Thyroid gland (tissue), 4 donors: ENCODE data around the gene ZBTB44. TPM values are rescaled to one million over a fixed set of nuclear protein-coding genes. Genes with fewer than 3 reads are reported as not detected.
"Not testable (repeated sequence)": the region's sequence is repeated elsewhere in the genome, so short reads cannot be mapped to it uniquely, and the experiment has no call there.

Source experiments
- DNase-seq, 2 donors: peaks; one replicate each; pipeline ENCODE4 v3.0.0-alpha.2; 2019
- H3K27ac ChIP-seq, 3 donors: fragments of 200-600 bp; sonication (generic); 1 replicate in 2 of 3; 2 replicates in 1 of 3; pipeline ENCODE4 v1.5.1; 2016 to 2019; ENCODE audit warnings: mild to moderate bottlenecking in 1 of 3, moderate library complexity in 1 of 3
- H3K27me3 ChIP-seq: fragments of 200-600 bp; sonication (generic); one replicate; pipeline ENCODE4 v1.5.1; 2019
- H3K36me3 ChIP-seq, 2 donors: fragments of 200-600 bp; sonication (generic); one replicate each; pipeline ENCODE4 v1.5.1; 2016 to 2019
- H3K4me1 ChIP-seq, 2 donors: fragments of 200-600 bp; sonication (generic); one replicate each; pipeline ENCODE4 v1.5.1; 2017 to 2019
- H3K4me3 ChIP-seq, 3 donors: fragments of 200-600 bp; sonication (generic); replicated peaks in 1 of 3; 1 replicate in 2 of 3; 2 replicates in 1 of 3; pipeline ENCODE4 v1.5.1; 2016; ENCODE audit warnings: mild to moderate bottlenecking in 1 of 3
- H3K9me3 ChIP-seq: fragments of 200-600 bp; sonication (generic); one replicate; pipeline ENCODE4 v1.5.1; 2017
- POLR2A ChIP-seq, 2 donors: fragments of 450-650 bp; IDR thresholded peaks; one replicate each; pipeline ENCODE4 v1.6.1; 2017; ENCODE audit warnings: antibody characterized with exemption in 2 of 2, mild to moderate bottlenecking in 2 of 2, moderate library complexity in 1 of 2
- WGBS, 2 donors: methylation state at CpG; one replicate each; pipeline ENCODE4 v1.1.5; 2017; 5-methylcytosine and 5-hydroxymethylcytosine counted together
- intact Hi-C: fragments of 100-400 bp; cut with DNase I; formaldehyde crosslinking; loops from one replicate; pipeline ENCODE4 v1.15.1; 2023
- total RNA-seq, 4 donors: library from RNA; depleted of rRNA; stranded (reverse); fragments of >200 nt; gene quantifications; one replicate each; pipeline ENCODE4 v1.2.3, GENCODE V29; 2016
- TF ChIP-seq, protein P1 (sequence below), 6 experiments: fragments of 200-600 bp in 3 of 6; fragments of 450-650 bp in 3 of 6; sonication (generic) in 3 of 6; IDR thresholded peaks; one replicate each; pipeline ENCODE4 v1.5.1; 2016 to 2019; ENCODE audit warnings: antibody characterized with exemption in 6 of 6, mild to moderate bottlenecking in 2 of 6, inconsistent platforms in 1 of 6, moderate library complexity in 1 of 6

ZBTB44 gene
- total RNA-seq, 4 donors from 2014 or later: 57.9 to 85.9 (median 58.8) TPM

- intact Hi-C loops: no loop called here
- Histone ChIP-seq H3K4me1 (no peaks in the 10 kb centered on the region), H3K27ac (no peak overlapping the region), H3K27me3 (no peaks in the 10 kb centered on the region), H3K9me3 (no peaks in the 10 kb centered on the region), H3K36me3 (no peaks in the 10 kb centered on the region), H3K4me3 (no peak overlapping the region)
- WGBS, 2 donors: 76 to 86% methylated on average over 5 of the region's 5 CpGs
- no peak for DNase-seq
- TF ChIP-seq, protein P1, sequence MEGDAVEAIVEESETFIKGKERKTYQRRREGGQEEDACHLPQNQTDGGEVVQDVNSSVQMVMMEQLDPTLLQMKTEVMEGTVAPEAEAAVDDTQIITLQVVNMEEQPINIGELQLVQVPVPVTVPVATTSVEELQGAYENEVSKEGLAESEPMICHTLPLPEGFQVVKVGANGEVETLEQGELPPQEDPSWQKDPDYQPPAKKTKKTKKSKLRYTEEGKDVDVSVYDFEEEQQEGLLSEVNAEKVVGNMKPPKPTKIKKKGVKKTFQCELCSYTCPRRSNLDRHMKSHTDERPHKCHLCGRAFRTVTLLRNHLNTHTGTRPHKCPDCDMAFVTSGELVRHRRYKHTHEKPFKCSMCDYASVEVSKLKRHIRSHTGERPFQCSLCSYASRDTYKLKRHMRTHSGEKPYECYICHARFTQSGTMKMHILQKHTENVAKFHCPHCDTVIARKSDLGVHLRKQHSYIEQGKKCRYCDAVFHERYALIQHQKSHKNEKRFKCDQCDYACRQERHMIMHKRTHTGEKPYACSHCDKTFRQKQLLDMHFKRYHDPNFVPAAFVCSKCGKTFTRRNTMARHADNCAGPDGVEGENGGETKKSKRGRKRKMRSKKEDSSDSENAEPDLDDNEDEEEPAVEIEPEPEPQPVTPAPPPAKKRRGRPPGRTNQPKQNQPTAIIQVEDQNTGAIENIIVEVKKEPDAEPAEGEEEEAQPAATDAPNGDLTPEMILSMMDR (IDR thresholded peaks at IDR 0.05): no peak
- TF ChIP-seq POLR2A (IDR thresholded peaks at IDR 0.05): no peak
These were observed 13.7 kb downstream of the ZBTB44 start for GRCh38 chr11:130301002-130301401.

GRCh38 chr11:130300567-130300966 lies 14.2 kb downstream of the ZBTB44 start:
- Histone ChIP-seq H3K36me3 (no peaks in the 10 kb centered on the region), H3K4me3 (no peak overlapping the region), H3K4me1 (no peaks in the 10 kb centered on the region), H3K9me3 (no peaks in the 10 kb centered on the region), H3K27me3 (no peaks in the 10 kb centered on the region), H3K27ac (no peak overlapping the region)
- WGBS, 2 donors: 70 to 72% methylated on average over 1 of the region's 1 CpG
- no peak for DNase-seq
- TF ChIP-seq POLR2A (IDR thresholded peaks at IDR 0.05): no peak
- TF ChIP-seq, protein P1 (IDR thresholded peaks at IDR 0.05): no peak
- intact Hi-C loops: no loop called here

DNA sequence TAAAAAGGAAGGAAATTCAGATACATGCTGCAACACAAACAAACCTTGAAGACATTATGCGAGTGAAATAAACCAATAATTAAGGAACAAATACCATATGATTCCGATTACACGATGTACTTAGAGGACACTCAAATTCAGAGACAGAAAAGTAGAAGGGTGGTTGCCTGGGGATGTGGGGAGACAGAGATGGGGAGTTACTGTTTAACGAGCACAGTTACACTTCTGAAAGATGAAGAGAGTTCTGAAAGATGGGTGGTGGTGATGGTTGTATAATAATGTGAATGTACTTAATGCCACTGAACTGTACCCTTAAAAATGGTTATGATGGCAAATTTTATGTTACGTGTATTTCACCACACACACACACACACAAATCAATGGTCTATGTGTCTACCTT lies 14.7 kb downstream of the ZBTB44 start:
- TF ChIP-seq, protein P1 (IDR thresholded peaks at IDR 0.05): no peak
- no peak for TF ChIP-seq POLR2A (IDR thresholded peaks at IDR 0.05)
- Histone ChIP-seq H3K4me3 (no peak overlapping the region), H3K27ac (no peak overlapping the region), H3K27me3 (no peaks in the 10 kb centered on the region), H3K4me1 (no peaks in the 10 kb centered on the region), H3K36me3 (no peaks in the 10 kb centered on the region), H3K9me3 (no peaks in the 10 kb centered on the region)
- 96 to 98% methylated on average over 5 of the region's 5 CpGs for WGBS, 2 donors
- no peak for DNase-seq
- intact Hi-C loops: no loop called here

- Histone ChIP-seq H3K9me3 (no peaks in the 10 kb centered on the region), H3K4me3 (no peak overlapping the region), H3K36me3 (no peaks in the 10 kb centered on the region), H3K4me1 (no peaks in the 10 kb centered on the region), H3K27me3 (no peaks in the 10 kb centered on the region), H3K27ac (no peak overlapping the region)
- TF ChIP-seq POLR2A (IDR thresholded peaks at IDR 0.05): no peak
- TF ChIP-seq, protein P1 (IDR thresholded peaks at IDR 0.05): no peak
- 78 to 79% methylated on average over 4 of the region's 4 CpGs for WGBS, 2 donors
- DNase-seq: no peak
- intact Hi-C loops: no loop called here
These were observed 19.1 kb downstream of the ZBTB44 start for GRCh38 chr11:130295657-130296056.

DNA sequence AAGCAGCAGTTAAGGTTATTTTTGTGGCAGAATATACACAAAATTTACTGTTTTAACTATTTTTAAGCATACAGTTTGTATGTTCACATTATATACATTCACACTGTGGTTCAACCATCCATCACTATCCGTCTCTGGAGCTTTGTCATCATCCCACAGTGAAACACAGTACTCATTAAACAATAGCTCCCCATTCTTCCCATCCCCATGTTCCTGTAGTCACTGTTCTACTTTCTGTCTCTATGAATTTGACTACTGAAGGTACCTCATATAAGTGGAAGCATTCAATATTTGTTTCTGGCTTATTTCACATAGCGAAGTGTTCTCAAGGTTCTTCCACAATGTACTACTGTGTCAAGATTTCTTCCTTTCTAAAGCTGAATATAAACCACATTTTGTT lies 32.6 kb downstream of the ZBTB44 start:
- no peaks in the 10 kb centered on the region for H3K9me3 ChIP-seq

DNA sequence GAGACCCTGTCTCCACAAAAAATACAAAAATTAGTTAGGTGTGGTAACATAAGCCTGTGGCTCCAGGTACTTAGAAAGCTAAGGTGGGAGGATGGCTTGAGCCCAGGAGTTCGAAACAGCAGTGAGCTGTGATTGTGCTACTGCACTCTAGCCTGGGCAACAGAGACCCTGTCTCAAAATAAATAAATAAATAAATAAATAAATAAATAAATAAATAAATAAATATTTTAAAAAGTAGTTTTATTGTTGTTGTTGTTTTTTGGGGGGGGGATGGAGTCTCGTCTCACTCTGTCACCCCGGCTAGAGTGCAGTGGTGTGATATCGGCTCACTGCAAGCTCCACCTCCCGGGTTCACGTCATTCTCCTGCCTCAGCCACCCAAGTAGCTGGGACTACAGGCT lies 33.4 kb downstream of the ZBTB44 start:
- DNase-seq, H3K27ac ChIP-seq, intact Hi-C loops, H3K4me3 ChIP-seq, H3K9me3 ChIP-seq, H3K27me3 ChIP-seq, H3K4me1 ChIP-seq, H3K36me3 ChIP-seq: not testable (repeated sequence)
- 96 to 99% methylated on average over 6 of the region's 6 CpGs for WGBS, 2 donors

More for the DNA sequence above, 32.6 kb downstream of the ZBTB44 start:
- no peak overlapping the region for H3K27ac ChIP-seq
- no peaks in the 10 kb centered on the region for H3K4me1 ChIP-seq
- H3K27me3 ChIP-seq: no peaks in the 10 kb centered on the region
- DNase-seq: no peak
- TF ChIP-seq, protein P1 (IDR thresholded peaks at IDR 0.05): no peak
- no peak for TF ChIP-seq POLR2A (IDR thresholded peaks at IDR 0.05)
- H3K36me3 ChIP-seq: no peaks in the 10 kb centered on the region
- 95% methylated on average over 2 of the region's 2 CpGs for WGBS, 2 donors
- intact Hi-C loops: no loop called here
- H3K4me3 ChIP-seq: no peak overlapping the region
